GM12872 (cell line): Measurements from ENCODE around the gene PRKN.

Source experiments
- TF ChIP-seq, protein P1 (sequence below): IDR thresholded peaks from 3 replicates; pipeline ENCODE4 v1.5.1; 2011; ENCODE audit warnings: low read depth, mild to moderate bottlenecking, low read length, moderate library complexity; ENCODE audit not compliant: insufficient read depth

PRKN gene

GRCh38 chr6:162726947-162727321 lies 632 bp downstream of the PRKN start:
- TF ChIP-seq, protein P1, sequence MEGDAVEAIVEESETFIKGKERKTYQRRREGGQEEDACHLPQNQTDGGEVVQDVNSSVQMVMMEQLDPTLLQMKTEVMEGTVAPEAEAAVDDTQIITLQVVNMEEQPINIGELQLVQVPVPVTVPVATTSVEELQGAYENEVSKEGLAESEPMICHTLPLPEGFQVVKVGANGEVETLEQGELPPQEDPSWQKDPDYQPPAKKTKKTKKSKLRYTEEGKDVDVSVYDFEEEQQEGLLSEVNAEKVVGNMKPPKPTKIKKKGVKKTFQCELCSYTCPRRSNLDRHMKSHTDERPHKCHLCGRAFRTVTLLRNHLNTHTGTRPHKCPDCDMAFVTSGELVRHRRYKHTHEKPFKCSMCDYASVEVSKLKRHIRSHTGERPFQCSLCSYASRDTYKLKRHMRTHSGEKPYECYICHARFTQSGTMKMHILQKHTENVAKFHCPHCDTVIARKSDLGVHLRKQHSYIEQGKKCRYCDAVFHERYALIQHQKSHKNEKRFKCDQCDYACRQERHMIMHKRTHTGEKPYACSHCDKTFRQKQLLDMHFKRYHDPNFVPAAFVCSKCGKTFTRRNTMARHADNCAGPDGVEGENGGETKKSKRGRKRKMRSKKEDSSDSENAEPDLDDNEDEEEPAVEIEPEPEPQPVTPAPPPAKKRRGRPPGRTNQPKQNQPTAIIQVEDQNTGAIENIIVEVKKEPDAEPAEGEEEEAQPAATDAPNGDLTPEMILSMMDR: no peak

DNA sequence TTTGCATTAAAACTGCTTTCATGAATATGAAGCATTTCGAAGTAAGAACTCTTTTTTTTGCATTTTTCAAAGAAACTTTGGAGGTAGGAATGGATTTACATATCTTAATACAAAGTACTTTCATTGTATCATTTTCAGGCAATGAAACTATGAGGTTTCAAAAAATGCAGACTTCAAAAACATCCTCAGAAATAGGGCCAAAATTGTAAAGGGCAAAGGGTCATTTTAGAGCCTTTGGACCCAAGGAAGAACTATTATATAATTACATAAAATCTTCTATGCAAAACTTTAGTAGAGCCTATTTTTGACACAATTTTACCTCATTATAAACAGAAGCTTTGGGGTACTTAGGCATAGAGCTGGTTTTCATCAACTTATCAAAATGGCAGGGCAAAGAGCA lies 4.9 kb downstream of the PRKN start:
- TF ChIP-seq, protein P1: no peak

GRCh38 chr6:162722226-162722625 lies 5.3 kb downstream of the PRKN start:
- TF ChIP-seq, protein P1: no peak

DNA sequence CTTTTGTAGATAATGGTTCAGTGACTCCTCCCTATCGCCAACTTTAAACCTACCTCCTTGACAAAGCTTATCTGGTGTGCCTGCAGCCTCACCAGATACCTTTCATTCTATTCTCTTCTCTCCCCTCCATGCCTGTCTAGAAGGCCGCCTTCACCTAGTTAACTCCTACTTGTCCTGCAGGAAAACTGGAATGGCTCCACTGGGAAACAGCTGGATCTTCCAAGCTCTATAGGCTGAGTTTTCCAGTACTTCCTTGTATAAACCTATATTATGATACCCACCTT lies 6.2 kb downstream of the PRKN start:
- TF ChIP-seq, protein P1: no peak

GRCh38 chr6:162719528-162719927 lies 8.0 kb downstream of the PRKN start:
- TF ChIP-seq, protein P1: no peak

DNA sequence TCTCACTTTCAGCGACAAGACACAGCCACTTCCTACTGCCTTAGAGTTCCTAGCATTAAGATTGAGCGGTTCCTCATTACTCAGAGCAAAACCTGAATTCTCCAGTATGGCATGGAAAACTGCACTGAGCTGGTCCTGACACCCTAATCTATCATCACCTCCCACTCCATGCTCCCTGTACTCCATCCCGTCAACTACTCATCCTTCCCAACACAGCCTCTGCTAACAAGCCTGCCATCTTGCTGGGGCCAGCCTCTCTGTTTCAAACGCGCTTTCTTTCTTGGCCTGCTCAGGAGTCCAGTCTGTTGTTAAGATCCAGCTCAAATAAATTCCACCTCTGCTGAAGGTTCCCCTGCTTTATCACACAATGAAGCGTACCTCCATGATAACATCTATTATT lies 12.0 kb downstream of the PRKN start:
- TF ChIP-seq, protein P1: no peak

DNA sequence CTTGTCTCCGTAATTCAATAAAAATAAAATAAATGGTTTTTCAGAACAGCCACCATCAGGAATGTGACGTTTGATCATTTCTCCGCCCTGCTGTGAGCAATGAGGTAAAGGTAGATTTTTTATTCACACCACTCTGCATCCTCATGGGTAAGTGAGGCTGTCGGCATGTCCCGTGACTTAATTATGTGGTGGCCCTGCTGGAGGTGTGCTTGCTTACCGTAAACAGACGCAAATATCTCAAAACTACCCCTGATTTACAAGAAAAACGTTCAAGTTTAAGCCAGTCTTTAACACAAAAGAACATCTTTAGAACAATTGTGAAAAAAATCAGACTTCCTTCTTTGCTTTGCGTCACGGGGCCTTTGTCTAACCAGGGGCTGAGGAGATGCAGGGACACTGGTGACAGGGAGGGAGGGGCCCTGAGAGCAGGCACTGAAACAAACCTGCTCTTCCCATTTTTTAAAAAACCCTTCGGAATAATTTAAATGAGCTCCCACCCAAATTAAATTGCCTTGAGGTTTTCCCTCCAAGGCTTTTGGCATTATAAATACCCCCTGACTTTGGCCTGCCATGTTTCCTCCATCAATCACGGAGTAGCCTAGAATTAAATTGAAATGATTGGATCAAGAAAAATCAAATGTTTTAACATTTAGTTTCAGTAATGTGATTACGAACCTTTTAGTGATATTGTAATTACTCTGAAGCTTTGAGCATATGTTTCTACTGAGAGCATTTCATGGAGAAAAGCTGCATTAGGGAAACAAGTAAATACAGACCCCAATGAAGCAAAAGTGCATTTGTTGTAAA lies 13.4 kb downstream of the PRKN start:
- TF ChIP-seq, protein P1: no peak
